Measurements from ENCODE around the gene TTI1. TPM values are rescaled to one million over a fixed set of nuclear protein-coding genes. Genes with fewer than 3 reads are reported as not detected.

Gene TTI1
- total RNA-seq, 1 donor from 2014 or later: 13.4 TPM

- Histone ChIP-seq H3K9ac (ENCODE audit: low read length) (no peak overlapping the region), H3K4me3 (ENCODE audit: insufficient read depth, low read depth, low read length) (no peak overlapping the region), H4K20me1 (ENCODE audit: insufficient read depth, low read length) (no peaks in the 10 kb centered on the region), H3K27ac (ENCODE audit: low read depth, low read length) (no peak overlapping the region), H3K4me1 (ENCODE audit: insufficient read depth, low read length) (peaks cover 6% of the 10 kb centered on the region), H3K27me3 (ENCODE audit: insufficient read depth, low read length) (no peaks in the 10 kb centered on the region), H2AFZ (ENCODE audit: low read depth, low read length) (no peak overlapping the region), H3K79me2 (ENCODE audit: insufficient read depth, low read length) (no peaks in the 10 kb centered on the region), H3K36me3 (ENCODE audit: insufficient read depth, low read length) (no peaks in the 10 kb centered on the region), H3K4me2 (ENCODE audit: low read length) (no peak overlapping the region), H3K9me3 (ENCODE audit: insufficient read depth, low read depth, low read length) (no peaks in the 10 kb centered on the region)
- Mint-ChIP-seq H3K36me3 (ENCODE audit: low read depth, unreplicated experiment) (no peaks in the 10 kb centered on the region), H3K4me1 (ENCODE audit: low read depth, unreplicated experiment) (peaks cover 2% of the 10 kb centered on the region), H3K9me3 (ENCODE audit: unreplicated experiment) (peaks cover 8% of the 10 kb centered on the region), H3K27ac (ENCODE audit: unreplicated experiment) (no peak overlapping the region), H3K27me3 (ENCODE audit: low read depth, unreplicated experiment) (peaks cover 3% of the 10 kb centered on the region), H3K4me3 (ENCODE audit: unreplicated experiment) (no peak overlapping the region)
- TF ChIP-seq EZH2 (IDR thresholded peaks at IDR 0.05; ENCODE audit: insufficient read depth, low read length): no peak
- TF ChIP-seq CTCF (IDR thresholded peaks at IDR 0.05; ENCODE audit: insufficient read depth, low read depth, low read length): no peak
- DNase-seq (ENCODE audit: low read depth) (no peak), FAIRE-seq (no peak)
These were observed 61.6 kb downstream of the TTI1 start for GRCh38 chr20:37971561-37972127.

DNA sequence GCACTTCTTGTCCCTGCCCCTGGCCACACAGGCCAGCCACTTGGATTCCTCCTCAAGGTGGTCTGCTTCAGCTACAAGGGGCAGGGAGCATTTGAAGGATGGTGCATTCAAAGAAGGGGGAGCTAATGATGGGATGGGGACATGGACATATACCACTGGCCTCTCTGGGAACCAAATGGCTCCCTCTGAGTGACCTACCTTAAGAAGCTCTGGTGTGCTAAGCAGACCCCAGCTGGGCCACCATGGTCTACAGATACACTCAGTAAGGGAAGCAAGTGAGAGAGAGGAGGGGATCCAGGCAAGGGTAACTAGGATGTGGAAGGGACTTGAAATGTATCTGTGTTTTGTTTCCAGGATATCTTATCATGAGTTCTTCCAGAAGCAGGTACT, 62.4 kb downstream of the TTI1 start:
- FAIRE-seq (no peak), DNase-seq (ENCODE audit: low read depth) (no peak)
- TF ChIP-seq EZH2 (IDR thresholded peaks at IDR 0.05; ENCODE audit: insufficient read depth, low read length) (no peak), CTCF (IDR thresholded peaks at IDR 0.05; ENCODE audit: insufficient read depth, low read depth, low read length) (no peak)
- Histone ChIP-seq H3K4me2 (ENCODE audit: low read length) (no peak overlapping the region), H3K79me2 (ENCODE audit: insufficient read depth, low read length) (no peaks in the 10 kb centered on the region), H2AFZ (ENCODE audit: low read depth, low read length) (no peak overlapping the region), H3K4me3 (ENCODE audit: insufficient read depth, low read depth, low read length) (no peak overlapping the region), H3K4me1 (ENCODE audit: insufficient read depth, low read length) (peaks cover 6% of the 10 kb centered on the region), H4K20me1 (ENCODE audit: insufficient read depth, low read length) (no peaks in the 10 kb centered on the region), H3K9me3 (ENCODE audit: insufficient read depth, low read depth, low read length) (no peaks in the 10 kb centered on the region), H3K27ac (ENCODE audit: low read depth, low read length) (no peak overlapping the region), H3K27me3 (ENCODE audit: insufficient read depth, low read length) (no peaks in the 10 kb centered on the region), H3K9ac (ENCODE audit: low read length) (no peak overlapping the region), H3K36me3 (ENCODE audit: insufficient read depth, low read length) (no peaks in the 10 kb centered on the region)
- no peak overlapping the region for H3K4me3 Mint-ChIP-seq (ENCODE audit: unreplicated experiment)
- peaks cover 2% of the 10 kb centered on the region for H3K4me1 Mint-ChIP-seq (ENCODE audit: low read depth, unreplicated experiment)
- no peaks in the 10 kb centered on the region for H3K36me3 Mint-ChIP-seq (ENCODE audit: low read depth, unreplicated experiment)
- H3K9me3 Mint-ChIP-seq (ENCODE audit: unreplicated experiment): peaks cover 12% of the 10 kb centered on the region
- H3K27me3 Mint-ChIP-seq (ENCODE audit: low read depth, unreplicated experiment): peaks cover 3% of the 10 kb centered on the region
- no peak overlapping the region for H3K27ac Mint-ChIP-seq (ENCODE audit: unreplicated experiment)
